K562 (cell line): Measurements from ENCODE around the gene BNIPL. TPM values are rescaled to one million over a fixed set of nuclear protein-coding genes. Genes with fewer than 3 reads are reported as not detected.

Experiments used
- CREM ChIP-seq: IDR thresholded peaks from 2 replicates; pipeline ENCODE4 v1.6.1; 2014; ENCODE audit warnings: antibody characterized with exemption, low read depth
- CTCFL ChIP-seq: IDR thresholded peaks from 2 replicates; pipeline ENCODE4 v1.6.1; 2011; ENCODE audit warnings: borderline replicate concordance, low read depth, mild to moderate bottlenecking, moderate library complexity, low read length; ENCODE audit not compliant: insufficient read depth, poor library complexity, severe bottlenecking
- DNMT1 ChIP-seq: fragments of 450-650 bp; IDR thresholded peaks from 2 replicates; pipeline ENCODE4 v1.6.1; 2016; ENCODE audit warnings: antibody characterized with exemption, mild to moderate bottlenecking
- FOXP4 ChIP-seq: sonication (generic); formaldehyde crosslinking; IDR thresholded peaks from 2 replicates; pipeline ENCODE4 v1.8.0; 2022; ENCODE audit warnings: mild to moderate bottlenecking, missing genetic modification reagents, borderline replicate concordance
- GTF2F1 ChIP-seq: IDR thresholded peaks from 2 replicates; pipeline ENCODE4 v1.6.1; 2011; ENCODE audit warnings: low read depth, low read length, improper control_type of control experiment
- HNRNPL ChIP-seq: fragments of 200-400 bp; formaldehyde crosslinking; IDR thresholded peaks from 2 replicates; pipeline ENCODE4 v1.6.1; 2017; ENCODE audit warnings: low read depth, mild to moderate bottlenecking, low read length
- MIER1 ChIP-seq: fragments of 450-650 bp; IDR thresholded peaks from 2 replicates; pipeline ENCODE4 v1.6.1; 2016; ENCODE audit warnings: antibody characterized with exemption, mild to moderate bottlenecking, low read depth
- MTA1 ChIP-seq: fragments of 450-650 bp; IDR thresholded peaks from 2 replicates; pipeline ENCODE4 v1.6.1; 2017; ENCODE audit warnings: borderline replicate concordance
- NFE2L1 ChIP-seq: fragments of 450-650 bp; IDR thresholded peaks from 2 replicates; pipeline ENCODE4 v1.6.1; 2016; ENCODE audit warnings: missing genetic modification characterization, low read depth, mild to moderate bottlenecking, missing compliant biosample characterization, moderate library complexity, borderline replicate concordance
- NR2F6 ChIP-seq: fragments of 450-650 bp; formaldehyde crosslinking; IDR thresholded peaks from 2 replicates; pipeline ENCODE4 v1.4.0; 2020; ENCODE audit warnings: mild to moderate bottlenecking
- PHB ChIP-seq: fragments of 250-450 bp; sonication (Bioruptor Pico); IDR thresholded peaks from 2 replicates; pipeline ENCODE4 v1.5.0; 2021
- PHF20 ChIP-seq: fragments of 450-650 bp; IDR thresholded peaks from 2 replicates; pipeline ENCODE4 v1.6.1; 2018; ENCODE audit not compliant: partially characterized antibody
- SRSF7 ChIP-seq: fragments of 200-400 bp; formaldehyde crosslinking; optimal IDR thresholded peaks from 2 replicates; pipeline ENCODE3; 2017; ENCODE audit warnings: mild to moderate bottlenecking, low read depth, low read length
- ZBTB17 ChIP-seq: fragments of 450-650 bp; formaldehyde crosslinking; IDR thresholded peaks from 2 replicates; pipeline ENCODE4 v1.4.0; 2020; ENCODE audit warnings: mild to moderate bottlenecking
- ZNF592 ChIP-seq: fragments of 450-650 bp; IDR thresholded peaks from 2 replicates; pipeline ENCODE4 v1.6.1; 2017; ENCODE audit warnings: antibody characterized with exemption, mild to moderate bottlenecking
- ZNF764 ChIP-seq: fragments of 250-450 bp; sonication (Bioruptor Pico); IDR thresholded peaks from 2 replicates; pipeline ENCODE4 v1.4.0; 2020; ENCODE audit warnings: low read depth, mild to moderate bottlenecking, moderate library complexity
- polyA plus RNA-seq, 8 experiments: library from polyadenylated mRNA; depleted of rRNA in 4 of 8; stranded (reverse) in 5 of 8; unstranded in 3 of 8; fragments of >200 nt; fragmentation: Nextera tagmentation in 2 of 8; fragmentation: Illumina TruSeq in 1 of 8; extraction: Ambion mirVana in 2 of 8; extraction: Trizol in 1 of 8; gene quantifications; 2 replicates each; pipeline versions ENCODE4 v1.2.1 to v1.2.3, GENCODE V29; 2011 to 2014; ENCODE audit warnings: inconsistent platforms in 1 of 8, missing spikeins in 1 of 8
- total RNA-seq, 7 experiments: library from RNA; depleted of rRNA in 6 of 7; stranded (reverse); fragments of >200 nt in 6 of 7; fragmentation: Illumina TruSeq in 2 of 7; extraction: Trizol in 2 of 7; gene quantifications; 2 replicates each; pipeline versions ENCODE4 v1.2.1 to v1.2.3, GENCODE V29; 2011 to 2021; ENCODE audit warnings: low replicate concordance in 1 of 7
- TF ChIP-seq, protein P1 (sequence below), 2 experiments: IDR thresholded peaks in 1 of 2; conservative IDR thresholded peaks in 1 of 2; 2 replicates each; pipeline ENCODE4 v1.6.1; 2016; ENCODE audit warnings: low read depth in 2 of 2, mild to moderate bottlenecking in 1 of 2, missing compliant biosample characterization in 1 of 2, missing genetic modification characterization in 1 of 2, moderate library complexity in 1 of 2

The BNIPL gene
- total and polyA plus RNA-seq, 9 of the 15 experiments (the other 6 are each of a cell fraction or from before 2014, with no cell fraction given) = 0.08 to 1.4 (median 0.68) TPM

- TF ChIP-seq ZNF764 (no peak), PHB (CRISPR knock-in tag) (no peak), DNMT1 (no peak), CTCFL (no peak), NFE2L1 (tag) (no peak), PHF20 (no peak), SRSF7 (no peak), MIER1 (no peak), ZBTB17 (CRISPR knock-in tag) (no peak), ZNF592 (peak; percentile 75), GTF2F1 (no peak), CREM (peak; percentile 58; the same call in 1 of the 2 replicates), FOXP4 (CRISPR knock-in tag) (no peak), MTA1 (peak; percentile 11; the same call in 1 of the 2 replicates), NR2F6 (CRISPR knock-in tag) (no peak), HNRNPL (no peak)
- TF ChIP-seq, protein P1, sequence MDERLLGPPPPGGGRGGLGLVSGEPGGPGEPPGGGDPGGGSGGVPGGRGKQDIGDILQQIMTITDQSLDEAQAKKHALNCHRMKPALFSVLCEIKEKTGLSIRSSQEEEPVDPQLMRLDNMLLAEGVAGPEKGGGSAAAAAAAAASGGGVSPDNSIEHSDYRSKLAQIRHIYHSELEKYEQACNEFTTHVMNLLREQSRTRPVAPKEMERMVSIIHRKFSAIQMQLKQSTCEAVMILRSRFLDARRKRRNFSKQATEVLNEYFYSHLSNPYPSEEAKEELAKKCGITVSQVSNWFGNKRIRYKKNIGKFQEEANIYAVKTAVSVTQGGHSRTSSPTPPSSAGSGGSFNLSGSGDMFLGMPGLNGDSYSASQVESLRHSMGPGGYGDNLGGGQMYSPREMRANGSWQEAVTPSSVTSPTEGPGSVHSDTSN (CRISPR knock-in tag; IDR thresholded peaks at IDR 0.05; ENCODE audit: low read depth) = no peak
- TF ChIP-seq, protein P1 (tag; conservative IDR thresholded peaks at IDR 0.05; ENCODE audit: low read depth) = no peak
Measured at GRCh38 chr1:151062741-151063371, 26.5 kb downstream of the BNIPL start (continued).
